Stimulated activated CD4-positive, alpha-beta T cell treated with anti-CD3 and anti-CD28 coated beads, Interleukin-4, amount 100 ng/mL, for 4 hours (primary cell): Measurements from ENCODE around the gene CACNA1G.

Experiments
- DNase-seq, 2 experiments: peaks; one replicate each; pipeline ENCODE4 v3.0.0-alpha.2; 2020

The CACNA1G gene

DNA sequence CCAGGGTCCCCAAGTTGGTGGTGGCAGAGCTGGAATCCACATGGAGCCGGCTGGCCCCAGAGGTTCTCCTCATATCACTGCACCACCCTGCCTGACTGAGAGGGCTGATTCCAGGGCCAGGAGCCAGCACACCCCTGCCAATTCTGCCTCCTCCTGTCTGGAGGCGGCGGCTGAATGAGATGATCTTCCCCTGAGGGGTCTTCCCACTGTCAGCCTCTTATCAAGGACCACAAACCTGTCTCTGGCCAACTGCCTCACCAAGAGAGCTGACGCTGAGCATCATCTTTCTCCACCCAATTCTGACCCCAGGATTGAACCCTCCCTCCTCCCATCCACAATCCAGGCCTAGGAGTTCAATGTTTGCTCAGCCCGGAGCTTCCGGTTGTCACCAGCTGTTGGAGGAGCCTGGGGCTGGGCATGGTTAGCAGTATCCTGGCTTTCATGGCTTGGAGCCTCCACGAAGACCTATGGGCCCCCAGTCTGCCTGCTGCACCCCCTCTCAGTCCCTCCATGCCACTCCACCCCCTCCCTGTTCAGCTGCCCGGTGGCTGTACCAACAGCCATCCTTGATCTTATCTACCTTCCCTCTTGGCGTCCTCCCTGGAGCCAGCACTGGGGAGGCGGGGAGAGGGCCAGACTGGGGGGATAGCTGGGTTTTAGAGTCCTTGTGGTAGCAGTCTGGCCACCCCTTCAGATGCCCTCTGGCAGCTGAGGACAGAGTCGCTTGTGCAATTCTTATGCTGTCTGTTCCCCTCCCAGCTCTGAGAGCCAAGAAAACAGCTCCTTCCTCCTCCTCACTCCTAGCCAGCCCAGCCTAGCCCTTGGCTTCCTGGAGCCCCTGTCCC is 99.7 kb downstream of the CACNA1G start:
- DNase-seq, result no peak

DNA sequence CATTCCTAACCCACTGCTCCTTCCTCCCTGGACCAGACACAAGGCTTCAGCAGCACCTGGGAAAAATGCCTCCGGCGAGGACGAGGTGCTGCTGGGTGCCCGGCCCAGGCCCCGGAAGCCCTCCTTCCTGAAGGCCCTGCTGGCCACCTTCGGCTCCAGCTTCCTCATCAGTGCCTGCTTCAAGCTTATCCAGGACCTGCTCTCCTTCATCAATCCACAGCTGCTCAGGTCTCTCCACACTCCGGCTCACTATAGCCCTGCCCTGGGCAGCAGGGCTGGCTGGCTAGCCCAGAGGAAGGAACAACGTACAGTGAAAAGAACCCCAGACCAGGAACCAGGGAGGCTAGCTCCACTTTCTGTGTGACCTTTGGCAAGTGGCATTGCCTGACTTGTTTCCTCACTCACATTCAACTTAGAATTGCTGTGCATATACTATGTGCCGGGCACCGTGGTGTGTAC is 100.4 kb downstream of the CACNA1G start:
- no peak for DNase-seq

DNA sequence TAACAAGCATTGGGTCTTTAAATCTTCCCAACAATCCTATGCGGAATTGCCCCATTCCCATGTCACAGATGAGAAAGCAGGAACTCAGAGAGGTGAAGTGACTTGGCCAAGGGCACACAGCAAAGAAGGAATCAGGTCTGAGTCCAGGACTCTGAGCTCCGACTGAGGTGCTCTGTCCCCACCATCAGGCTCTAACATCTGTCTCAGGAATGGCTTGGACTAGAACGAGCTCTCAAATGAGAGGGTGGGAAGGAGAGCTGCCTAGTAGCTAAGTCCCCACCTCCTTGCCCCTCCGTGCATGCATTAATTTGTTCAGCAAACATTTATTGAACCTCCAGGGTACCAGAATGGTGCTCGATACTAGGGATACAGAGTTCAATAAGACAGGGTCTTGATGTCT is 100.8 kb downstream of the CACNA1G start:
- DNase-seq, result no peak

DNA sequence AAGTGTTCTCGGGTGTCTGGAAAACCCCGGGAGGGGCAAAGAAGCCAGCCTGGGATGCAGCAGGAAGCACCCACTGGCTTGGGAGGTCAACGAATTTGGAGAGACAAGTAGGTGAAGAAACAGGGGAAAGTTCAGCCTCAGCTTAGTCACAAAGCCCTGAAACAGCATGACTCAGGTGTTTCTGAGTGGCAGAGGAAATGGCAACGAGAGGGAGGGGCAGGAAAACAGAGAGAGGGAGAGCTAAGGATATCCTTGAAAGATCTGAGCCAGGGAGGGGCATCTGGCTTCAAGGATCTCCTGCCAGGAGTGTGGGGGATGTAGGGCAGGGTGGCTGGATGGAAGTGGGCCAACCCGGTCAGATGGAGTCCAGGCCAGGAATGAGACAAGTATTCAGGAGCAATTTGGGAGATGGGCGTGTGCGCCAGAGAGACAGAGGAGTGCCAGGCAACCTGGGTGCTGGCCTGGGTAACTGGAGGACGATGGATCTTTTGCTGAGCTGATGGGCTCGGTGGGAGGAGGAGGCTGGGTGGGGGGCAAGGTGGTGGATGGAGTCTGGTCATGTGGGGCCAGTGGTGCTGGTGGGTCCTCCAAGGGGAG is 101.4 kb downstream of the CACNA1G start:
- DNase-seq, result peak in 1 of 2 experiments; percentile 27

DNA sequence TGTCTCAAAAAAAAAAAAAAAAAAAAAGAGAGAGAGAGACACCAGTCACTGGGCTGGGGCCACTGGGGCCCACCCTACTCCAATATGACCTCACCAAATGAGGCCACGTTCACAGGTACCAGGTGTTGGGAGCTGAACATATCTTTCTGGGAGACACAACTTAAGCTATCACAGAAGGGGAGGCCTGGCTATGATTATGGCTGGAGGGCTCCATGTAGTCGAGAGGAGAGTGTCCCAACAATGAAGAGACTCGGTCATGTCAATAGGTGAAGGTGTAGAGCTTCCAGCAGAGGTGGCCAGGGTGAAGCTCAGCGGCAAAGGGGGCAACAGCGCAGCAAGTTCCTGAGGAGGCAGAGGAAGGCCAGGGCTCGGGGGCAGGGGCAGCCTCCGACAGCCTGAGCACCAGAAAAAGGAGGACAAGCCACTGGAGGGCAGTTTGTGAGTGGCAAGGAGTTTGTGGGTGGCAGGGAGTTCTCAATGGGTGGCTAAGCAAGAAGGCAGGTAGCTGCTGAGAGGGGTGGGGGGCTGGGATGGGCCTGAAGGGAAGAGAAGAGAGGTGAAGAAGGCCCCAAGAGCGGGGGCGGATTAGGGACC is 102.2 kb downstream of the CACNA1G start:
- no peak for DNase-seq

DNA sequence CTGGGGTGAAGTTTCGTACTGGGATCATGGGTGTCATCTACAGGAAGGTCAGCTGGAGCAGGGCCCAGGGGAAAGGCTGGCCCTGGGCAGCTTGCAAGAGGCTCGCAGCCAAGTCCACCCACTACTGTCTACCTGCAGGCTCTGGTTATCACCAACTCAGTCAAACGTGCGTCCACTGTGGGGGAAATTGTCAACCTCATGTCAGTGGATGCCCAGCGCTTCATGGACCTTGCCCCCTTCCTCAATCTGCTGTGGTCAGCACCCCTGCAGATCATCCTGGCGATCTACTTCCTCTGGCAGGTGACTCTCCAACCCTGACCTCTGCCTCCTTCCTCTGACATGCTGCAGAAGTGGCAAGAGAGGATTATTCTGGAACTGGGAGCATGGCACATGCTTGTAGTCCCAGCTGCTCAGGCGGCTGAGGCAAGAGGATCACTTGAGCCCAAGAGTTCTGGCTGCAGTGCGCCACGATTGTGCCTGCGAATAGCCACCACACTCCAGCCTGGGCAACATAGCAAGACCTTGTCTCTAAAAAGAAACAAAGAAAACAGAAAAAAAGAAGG is 103.4 kb downstream of the CACNA1G start:
- no peak for DNase-seq

DNA sequence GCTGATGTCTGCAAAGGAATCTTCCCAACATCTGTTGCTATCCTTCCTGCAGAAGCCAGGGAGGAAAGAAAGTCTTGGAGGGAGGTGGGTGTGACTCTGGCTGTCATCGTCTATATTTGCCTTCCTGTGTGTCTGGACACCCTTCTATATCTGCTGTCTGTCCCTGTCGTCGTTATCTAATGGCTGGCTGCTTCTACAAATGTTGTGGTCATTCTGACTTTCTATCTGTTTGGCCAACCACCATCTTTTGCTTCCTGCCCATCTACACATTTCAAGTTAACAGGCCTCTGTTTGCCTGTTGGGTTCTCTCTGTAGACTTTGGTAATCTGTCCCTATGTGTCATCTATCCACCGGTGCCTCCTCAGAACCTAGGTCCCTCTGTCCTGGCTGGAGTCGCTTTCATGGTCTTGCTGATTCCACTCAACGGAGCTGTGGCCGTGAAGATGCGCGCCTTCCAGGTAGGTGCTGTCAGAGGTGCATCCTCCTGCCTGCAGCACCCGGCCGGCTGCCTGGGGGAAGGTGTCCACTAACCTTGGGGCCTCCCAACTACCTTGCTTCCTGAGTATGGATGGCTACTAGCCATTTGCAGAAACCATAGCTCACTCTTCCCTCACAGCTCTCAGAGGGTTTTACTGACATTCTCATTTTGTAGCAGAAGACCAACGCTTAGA is 104.4 kb downstream of the CACNA1G start:
- DNase-seq, result no peak

DNA sequence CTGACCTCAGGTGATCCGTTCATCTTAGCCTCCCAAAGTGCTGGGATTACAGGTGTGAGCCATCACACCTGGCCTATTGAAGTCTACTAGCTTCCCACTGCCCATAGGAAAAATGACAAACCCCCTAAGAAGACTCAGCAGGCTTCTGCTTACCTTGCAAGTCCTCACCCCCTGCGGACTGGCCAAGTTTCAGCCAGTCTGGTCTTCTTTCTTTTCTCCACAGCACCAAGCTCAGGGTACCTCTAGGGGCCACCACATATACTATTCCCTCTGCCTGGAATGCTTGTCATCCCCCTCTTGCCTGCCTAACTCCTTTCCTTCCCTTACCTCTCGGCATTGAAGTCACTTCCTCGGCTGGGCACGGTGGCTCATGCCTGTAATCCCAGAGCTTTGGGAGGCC is 105.3 kb downstream of the CACNA1G start:
- DNase-seq, result no peak

DNA sequence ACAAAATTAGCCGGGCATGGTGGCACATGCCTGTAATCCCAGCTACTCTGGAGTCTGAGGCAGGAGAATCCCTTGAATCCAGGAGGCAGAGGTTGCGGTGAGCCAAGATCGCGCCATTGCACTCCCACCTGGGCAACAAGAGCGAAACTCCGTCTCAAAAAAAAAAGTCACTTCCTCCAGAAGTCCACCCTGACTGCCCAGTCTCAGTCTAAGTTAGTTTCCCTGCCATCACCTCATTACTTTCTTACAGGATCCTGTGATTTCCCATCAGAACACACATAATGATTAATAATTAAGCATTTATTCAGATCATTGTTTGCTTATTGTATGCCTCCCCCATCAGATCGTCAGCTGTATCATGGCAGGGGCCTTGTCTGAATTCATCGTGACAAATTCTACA is 105.8 kb downstream of the CACNA1G start:
- DNase-seq, result no peak

DNA sequence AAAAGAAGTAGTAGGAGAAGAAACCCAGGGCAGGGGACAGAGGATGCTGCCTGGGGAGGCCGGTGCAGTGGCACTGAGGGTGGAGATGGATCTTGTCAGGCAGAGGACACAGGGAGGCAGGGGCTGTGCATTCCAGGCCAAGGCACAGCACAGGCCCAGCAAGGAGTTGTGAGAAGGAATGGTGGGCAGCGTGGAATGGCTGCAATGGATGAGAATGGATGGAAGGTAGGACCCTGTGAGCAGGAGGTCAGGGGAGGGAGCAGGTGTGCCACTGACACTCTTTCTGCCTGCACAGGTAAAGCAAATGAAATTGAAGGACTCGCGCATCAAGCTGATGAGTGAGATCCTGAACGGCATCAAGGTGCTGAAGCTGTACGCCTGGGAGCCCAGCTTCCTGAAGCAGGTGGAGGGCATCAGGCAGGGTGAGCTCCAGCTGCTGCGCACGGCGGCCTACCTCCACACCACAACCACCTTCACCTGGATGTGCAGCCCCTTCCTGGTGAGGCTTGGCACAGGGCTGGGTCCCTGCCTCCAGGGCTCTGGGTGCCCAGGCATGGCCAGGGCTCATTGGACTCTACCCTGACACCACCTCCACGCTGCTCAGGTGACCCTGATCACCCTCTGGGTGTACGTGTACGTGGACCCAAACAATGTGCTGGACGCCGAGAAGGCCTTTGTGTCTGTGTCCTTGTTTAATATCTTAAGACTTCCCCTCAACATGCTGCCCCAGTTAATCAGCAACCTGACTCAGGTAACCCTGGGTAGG is 106.9 kb downstream of the CACNA1G start:
- DNase-seq, result no peak

DNA sequence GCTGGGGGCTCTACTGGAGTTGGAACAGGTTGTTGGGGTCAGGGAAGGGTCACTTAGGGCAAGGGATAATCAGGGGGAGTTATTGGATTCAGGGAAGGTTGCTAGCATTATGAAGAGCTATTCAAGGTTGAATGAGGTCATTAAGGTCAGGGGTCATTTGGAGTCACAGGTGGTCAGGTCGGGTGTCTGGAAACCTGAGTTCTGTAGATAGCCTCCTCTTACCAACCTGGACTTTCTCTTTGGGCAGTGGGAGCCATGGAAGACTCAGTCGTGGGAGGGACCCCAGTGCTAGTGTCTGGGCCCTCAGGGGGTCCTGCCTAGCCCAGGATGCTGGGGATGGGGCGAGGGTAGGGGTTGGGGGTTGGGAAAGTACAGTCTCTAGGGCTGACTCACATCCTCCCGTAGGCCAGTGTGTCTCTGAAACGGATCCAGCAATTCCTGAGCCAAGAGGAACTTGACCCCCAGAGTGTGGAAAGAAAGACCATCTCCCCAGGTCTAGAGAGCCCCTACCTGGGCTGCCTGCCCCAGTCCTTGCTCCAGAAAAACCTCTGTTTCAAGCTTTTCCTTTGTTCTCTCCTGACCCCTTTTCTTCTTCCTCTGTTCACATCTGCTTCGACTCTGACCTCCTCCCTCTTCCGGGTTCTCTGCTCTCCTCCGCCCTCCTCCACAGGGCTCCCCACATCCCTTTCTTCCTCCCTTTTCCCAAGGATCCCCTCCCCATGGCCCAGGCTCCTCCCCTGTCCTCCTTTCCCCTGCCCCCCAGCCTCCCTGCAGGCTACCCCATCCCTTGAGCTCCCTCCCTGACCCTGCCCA is 107.7 kb downstream of the CACNA1G start:
- DNase-seq, result no peak

DNA sequence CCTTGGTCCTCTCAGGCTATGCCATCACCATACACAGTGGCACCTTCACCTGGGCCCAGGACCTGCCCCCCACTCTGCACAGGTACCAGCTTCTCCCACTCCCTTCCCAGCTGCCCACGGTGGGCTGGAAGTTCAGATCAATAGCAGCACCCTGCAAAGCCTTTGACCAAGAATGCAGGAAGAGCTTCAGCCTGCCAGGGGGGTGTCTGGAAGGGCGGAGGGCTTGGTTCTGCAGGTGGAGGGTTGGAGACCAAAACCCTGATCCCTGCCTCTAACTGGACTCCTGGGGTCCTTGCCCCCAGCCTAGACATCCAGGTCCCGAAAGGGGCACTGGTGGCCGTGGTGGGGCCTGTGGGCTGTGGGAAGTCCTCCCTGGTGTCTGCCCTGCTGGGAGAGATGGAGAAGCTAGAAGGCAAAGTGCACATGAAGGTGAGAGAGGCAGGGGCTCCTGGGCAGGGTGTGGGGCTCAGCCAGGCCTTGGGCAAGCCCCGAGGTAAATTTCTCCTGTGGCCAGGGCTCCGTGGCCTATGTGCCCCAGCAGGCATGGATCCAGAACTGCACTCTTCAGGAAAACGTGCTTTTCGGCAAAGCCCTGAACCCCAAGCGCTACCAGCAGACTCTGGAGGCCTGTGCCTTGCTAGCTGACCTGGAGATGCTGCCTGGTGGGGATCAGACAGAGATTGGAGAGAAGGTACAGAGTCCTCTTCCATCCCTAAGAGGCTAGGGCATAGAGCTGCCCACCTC is 108.5 kb downstream of the CACNA1G start:
- no peak for DNase-seq

DNA sequence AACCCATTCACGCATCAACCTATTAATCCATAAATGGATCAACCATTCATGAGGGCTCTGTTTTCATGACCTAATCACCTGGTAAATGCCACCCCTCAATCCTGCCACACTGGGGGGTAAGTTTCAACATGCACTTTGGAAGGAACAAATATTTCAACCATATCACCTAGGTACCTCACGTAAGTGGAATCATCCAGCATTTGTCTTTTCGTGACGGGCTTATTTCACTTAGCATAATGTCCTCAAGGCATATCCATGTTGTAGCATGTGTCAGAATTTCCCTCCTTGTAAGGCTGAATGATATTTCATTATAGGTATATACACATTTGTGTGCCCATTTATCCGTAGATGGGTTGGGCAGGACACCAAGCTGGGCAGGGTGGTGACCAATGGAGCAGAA is 111.6 kb downstream of the CACNA1G start:
- DNase-seq, result no peak

DNA sequence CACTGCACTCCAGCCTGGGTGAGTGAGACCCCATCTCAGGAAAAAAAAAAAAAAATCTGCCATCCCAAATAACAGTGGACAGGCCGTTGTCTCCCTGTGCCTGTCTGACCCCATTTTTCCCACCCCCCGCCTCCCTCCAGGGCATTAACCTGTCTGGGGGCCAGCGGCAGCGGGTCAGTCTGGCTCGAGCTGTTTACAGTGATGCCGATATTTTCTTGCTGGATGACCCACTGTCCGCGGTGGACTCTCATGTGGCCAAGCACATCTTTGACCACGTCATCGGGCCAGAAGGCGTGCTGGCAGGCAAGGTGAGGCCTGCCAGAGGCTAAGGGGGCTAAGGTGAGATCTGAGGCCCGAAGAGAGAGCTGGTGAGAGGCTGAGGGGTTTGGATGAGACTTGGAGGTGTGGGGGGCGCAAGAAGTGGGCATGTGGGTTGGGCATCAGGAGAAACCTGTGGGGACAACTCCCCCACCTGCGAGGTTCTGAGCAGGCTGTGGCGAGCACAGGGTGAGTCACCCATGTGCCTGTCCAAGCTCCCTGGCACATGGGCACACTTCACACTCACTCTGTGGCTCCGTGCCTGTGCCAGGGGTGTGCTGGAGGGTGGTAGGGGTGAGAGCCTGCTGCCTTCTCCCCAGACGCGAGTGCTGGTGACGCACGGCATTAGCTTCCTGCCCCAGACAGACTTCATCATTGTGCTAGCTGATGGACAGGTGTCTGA is 112.5 kb downstream of the CACNA1G start:
- no peak for DNase-seq

DNA sequence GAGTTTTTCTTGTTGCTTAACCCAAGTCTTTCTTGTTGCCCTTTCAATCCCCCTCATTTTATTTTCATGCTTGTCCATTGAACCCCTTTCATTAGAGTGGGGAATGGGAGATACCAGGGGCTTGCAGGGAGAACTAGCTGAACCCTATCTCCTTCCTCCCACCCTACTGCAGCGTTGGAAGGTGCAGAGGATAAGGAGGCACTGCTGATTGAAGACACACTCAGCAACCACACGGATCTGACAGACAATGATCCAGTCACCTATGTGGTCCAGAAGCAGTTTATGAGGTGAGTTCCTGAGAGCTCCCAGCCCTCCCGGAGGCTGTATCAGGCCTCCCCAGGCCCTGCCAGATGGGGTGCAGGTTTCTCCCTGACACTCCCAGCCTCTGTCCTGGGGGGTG is 114.7 kb downstream of the CACNA1G start:
- no peak for DNase-seq

DNA sequence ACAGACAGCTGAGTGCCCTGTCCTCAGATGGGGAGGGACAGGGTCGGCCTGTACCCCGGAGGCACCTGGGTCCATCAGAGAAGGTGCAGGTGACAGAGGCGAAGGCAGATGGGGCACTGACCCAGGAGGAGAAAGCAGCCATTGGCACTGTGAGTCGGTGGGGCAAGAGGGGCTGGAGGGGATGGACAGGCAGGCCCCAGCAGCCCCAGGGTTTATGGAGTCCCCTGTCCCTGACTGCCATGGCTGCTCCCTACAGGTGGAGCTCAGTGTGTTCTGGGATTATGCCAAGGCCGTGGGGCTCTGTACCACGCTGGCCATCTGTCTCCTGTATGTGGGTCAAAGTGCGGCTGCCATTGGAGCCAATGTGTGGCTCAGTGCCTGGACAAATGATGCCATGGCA is 115.1 kb downstream of the CACNA1G start:
- no peak for DNase-seq

DNA sequence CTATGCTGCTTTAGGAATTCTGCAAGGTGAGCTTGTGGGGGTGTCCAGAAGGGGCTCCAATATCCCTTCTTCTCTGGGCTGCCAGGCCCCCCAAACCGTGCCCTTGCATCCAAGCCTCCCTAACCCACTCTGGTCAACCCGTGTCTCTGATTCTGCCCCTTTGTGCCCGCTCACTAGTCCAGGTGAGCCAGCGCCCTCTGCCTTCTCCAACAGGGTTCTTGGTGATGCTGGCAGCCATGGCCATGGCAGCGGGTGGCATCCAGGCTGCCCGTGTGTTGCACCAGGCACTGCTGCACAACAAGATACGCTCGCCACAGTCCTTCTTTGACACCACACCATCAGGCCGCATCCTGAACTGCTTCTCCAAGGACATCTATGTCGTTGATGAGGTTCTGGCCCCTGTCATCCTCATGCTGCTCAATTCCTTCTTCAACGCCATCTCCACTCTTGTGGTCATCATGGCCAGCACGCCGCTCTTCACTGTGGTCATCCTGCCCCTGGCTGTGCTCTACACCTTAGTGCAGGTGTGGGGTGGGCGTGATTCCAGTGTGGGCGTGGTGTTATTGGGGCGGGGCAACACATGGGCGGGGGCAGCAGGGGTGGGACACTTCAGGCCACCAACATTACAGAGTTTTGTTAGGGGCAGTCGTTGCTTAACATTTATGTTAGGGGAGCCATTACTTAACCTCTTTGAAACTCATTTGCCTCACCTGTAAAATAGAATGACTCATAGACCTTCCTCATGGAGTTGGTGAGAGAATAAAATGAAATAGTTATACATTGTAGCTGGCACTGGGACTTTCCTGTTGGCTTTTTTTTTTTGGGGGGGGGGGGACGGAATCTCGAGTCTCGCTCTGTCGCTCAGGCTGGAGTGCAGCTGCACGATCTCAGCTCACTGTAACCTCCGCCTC is 115.8 kb downstream of the CACNA1G start:
- DNase-seq, result no peak
